CD4-positive, alpha-beta T cell treated with Interleukin-4 for 4 hours (primary cell): Measurements from ENCODE around the gene CALML6.

Experiments used
- DNase-seq: peaks from one replicate; pipeline ENCODE4 v3.0.0-alpha.2; 2020

CALML6 gene

GRCh38 chr1:1914101-1914970, 724 bp upstream of the CALML6 start:
- no peak for DNase-seq

GRCh38 chr1:1915911-1916840, 1.1 kb downstream of the CALML6 start:
- DNase-seq, result no peak

DNA sequence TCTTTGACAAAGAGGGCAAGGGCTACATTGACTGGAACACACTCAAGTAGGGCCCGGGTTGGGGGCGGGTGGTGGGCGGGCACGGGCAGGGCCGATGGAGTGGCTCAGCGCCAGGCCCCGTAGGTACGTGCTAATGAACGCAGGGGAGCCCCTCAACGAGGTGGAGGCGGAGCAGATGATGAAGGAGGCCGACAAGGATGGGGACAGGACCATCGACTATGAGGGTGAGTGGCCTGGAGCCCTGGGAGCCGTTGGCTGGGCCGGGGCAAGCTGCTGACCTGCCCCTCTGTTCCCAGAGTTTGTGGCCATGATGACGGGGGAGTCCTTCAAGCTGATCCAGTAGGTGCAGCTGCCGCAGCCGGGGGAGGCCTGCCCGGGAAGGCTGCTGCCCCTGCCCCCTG, 1.8 kb downstream of the CALML6 start:
- no peak for DNase-seq

DNA sequence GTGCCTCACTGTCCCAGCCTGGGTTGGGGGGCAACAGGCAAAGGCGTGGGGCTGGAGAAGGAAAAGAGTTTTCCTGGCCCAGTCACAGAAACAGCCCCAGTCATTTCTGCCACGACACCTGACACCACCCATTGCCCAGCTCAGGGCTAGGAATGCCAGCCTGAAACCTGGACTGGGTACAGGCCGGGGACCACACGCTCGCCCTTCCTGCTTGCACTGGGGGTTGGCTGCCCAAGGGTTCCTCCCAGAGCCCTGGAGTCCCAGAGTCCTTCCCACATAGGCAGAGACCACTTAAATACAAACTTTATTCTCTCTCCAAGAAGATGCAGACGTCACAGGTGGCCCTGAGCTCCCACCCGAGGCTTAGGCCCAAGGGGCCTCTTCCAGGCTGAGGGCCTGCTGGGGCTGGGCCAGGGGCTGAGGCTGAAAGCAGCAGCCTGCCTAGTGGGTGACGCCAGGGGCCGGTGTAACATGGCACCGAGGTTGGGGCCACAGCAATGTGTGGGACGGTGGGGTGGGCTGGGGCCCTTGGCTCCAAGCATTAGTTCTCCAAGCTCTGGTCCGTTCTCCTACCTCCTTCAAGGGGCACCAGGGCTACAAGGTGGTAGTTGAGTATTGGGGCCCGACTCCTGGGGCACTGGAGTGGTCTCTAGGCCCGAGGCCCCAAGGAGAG, 2.4 kb downstream of the CALML6 start:
- DNase-seq, result no peak

- no peak for DNase-seq
Measured at GRCh38 chr1:1917995-1918900, 3.2 kb downstream of the CALML6 start.

GRCh38 chr1:1918901-1919303, 3.8 kb downstream of the CALML6 start, which contains the start of gene TMEM52:
TMEM52 (minus strand) TSS chr1:1919279; CDS start chr1:1919265, 14 bp downstream.
- DNase-seq, result no peak

- DNase-seq, result peak; percentile 98
Measured at GRCh38 chr1:1919304-1920056, 4.4 kb downstream of the CALML6 start.

DNA sequence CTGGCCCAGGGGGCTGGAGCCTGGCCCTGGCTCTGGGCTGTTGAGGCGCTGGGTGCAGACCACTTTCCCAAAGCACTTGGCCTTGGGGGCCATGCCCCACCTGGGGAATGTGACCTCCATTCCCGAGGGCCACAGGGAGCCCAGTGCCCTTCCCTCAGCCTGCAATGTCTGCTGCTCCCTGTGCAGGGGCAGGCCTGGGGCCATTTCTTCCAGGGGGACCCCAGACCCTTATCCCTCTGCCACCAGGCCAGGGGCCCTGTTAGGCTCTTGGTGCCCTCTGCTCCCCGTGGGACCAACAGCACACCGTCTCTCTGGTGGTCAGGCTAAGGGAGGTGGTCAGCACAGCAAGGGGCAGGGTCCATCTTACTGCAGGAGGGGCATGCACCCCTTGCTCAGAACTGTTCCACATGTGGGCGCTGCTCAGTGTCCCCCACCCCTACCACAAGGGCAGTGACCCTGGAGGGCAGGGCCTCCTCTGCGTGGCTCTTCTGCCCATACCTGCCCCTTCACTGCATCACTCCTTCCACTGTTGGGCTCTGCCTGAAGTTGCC, 5.1 kb downstream of the CALML6 start:
- DNase-seq, result no peak

DNA sequence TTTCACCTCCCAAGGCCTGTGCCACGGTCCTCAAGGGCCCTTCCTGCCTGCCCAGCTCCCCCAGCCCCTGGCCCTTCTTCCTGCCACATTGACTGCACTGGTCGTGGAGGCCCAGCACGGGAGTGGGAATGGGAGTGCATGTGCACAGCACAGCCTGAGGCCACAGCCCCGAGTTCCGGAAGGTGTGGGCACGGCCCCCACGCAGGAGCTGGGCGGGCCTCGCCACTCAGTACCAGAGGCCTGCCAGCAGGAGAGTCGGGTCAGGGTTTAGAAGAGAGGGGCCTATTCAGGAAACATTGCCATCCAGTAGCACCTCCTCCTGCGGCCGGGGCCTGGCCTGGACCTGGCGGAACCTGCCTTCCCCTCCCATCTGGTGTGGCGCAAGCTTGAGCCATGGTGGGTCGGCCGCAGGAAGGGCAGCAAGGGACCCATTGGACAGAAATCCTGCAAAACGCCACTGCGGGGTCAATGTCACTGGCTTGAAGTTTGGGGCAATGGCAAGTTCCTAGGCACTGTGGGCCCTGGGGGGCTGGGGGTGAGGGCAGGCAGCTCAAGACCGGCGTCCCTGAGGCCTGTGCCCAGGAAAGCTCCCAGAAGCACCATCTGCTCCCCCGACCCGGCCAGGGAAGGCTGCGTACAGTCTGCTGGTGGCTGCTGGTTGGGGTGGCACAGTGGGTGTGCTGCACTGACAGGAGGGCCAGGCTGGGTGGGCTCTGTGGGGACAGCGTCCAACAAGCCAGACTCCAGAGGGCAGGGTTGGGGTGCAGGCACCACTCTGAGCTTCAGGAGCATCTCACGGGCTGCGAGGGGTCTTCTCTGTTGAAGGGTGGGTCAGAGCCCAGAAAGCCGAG, 5.8 kb downstream of the CALML6 start:
- DNase-seq, result no peak

DNA sequence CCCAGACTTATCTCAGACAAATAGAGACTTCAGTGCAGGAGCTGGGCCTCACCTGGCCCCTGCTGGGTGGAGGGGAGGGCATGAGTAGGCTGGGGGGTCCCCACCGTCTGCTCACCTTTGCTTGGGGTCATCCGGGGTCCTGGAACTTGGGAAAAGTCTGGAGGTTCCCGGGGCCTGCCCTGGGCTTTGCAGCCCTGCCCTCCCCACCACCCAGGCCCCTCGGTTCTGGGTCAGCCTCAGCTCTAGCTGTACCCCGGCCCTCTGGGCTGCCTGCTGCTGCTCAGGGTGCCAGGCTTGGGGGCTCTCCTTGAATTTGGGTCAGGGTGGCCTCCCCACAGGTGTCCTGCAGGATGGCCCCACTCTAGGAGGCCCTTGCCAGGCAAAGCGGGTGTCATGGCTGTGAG, 6.4 kb downstream of the CALML6 start:
- no peak for DNase-seq

GRCh38 chr1:1921901-1922701, 7.0 kb downstream of the CALML6 start:
- no peak for DNase-seq

DNA sequence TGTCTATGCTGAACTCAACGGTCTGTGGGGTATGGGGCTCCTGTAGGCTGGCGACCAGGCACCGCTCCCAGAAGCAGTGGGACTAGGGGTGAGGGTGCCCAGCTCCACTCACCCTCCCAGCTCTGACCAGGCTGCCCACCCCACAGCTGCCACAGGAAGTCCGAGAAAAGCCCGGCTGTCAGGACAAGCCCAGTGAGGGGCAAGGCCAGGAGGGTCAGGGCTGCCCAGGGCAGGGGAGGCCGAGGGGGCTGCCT, 7.6 kb downstream of the CALML6 start:
- no peak for DNase-seq

DNA sequence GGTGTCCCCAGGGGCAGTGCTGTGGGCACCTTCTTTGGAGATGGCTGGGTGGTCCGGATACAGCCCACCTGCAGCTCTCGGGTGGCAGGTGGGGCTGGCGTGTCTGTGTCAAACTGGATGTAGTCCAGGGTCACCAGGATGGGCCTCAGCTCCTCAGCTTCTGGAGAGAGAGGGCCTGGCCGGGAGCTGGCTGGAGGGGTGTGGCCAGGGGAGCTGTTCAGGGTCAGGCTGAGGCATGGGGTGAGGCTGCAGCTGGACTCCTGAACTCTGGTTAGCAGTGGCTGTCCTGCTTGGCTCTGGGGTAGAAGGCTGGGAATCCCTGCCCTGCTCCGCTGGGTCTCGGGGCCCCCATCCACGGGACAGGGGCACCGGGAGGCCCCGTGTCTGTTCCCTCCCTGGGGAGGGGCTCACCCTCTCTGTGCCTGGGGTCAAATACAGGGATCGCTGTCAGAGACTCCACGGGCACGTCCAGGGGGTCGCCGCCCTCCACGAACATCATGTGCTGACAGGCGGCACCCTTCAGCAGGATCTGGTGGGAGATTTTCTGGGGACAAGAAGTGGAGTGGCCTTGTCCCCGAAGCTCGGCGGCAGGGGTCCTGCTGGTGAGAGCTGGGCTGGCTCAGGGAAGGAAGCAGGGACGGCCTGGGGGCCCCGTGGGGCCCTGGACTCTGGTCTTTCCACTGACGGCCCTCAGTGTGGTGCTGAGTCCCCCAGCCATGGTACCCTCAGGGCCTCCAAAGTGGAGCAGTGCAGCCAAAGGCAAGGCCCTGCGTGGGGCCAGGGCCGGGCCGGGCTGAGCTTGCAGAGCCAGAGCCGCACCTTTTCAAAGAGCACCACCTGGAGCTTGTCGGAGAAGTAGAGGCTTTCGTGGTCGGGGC, 8.1 kb downstream of the CALML6 start:
- DNase-seq, result no peak

- no peak for DNase-seq
Measured at GRCh38 chr1:1924386-1924785, 9.3 kb downstream of the CALML6 start.

DNA sequence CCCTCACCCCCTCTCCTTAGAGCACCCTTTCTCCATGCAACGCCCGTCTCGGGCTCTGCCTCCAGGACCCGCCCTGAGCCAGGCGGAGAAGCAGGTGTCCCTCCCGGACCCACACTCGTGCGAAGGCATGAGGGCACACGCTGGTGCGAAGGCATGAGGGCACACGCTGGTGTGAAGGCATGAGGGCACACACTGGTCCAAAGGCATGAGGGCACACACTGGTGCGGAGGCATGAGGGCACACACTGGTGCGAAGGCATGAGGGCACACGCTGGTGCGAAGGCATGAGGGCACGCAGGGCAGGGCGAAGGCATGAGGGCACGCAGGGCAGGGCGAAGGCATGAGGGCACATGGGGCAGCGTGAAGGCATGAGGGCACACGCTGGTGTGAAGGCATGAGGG, 9.8 kb downstream of the CALML6 start:
- DNase-seq, result no peak

- DNase-seq, result no peak
Measured at GRCh38 chr1:1925437-1926345, 10.6 kb downstream of the CALML6 start.

DNA sequence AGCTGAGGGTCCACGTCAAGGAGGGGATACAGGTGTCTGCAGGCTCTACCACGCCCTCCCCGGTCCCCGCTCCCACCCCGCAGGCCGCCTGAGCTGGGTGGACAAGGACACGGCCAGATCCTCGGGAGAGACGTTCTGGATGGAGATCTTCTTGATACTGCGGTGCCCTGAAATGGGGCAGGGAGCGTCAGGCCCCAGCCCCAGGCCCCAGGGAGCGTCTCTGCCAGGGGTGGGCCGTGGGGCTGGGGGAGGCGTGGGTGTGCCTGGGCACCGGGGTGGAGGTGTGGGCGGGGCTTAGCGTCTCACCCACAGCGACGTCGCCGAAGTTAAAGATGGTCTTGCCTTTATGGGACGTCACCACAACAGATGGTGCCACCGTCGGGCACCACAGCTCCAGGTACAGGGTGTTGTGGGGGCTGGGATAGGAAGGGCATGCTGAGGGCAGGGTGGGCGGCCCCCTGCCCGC, 11.3 kb downstream of the CALML6 start:
- DNase-seq, result no peak
